ENCODE data around the gene RTL10. TPM values are rescaled to one million over a fixed set of nuclear protein-coding genes. Genes with fewer than 3 reads are reported as not detected.

Gene RTL10
- total RNA-seq, 3 donors from 2014 or later, result 10.1 to 12.2 (median 11.9) TPM

DNA sequence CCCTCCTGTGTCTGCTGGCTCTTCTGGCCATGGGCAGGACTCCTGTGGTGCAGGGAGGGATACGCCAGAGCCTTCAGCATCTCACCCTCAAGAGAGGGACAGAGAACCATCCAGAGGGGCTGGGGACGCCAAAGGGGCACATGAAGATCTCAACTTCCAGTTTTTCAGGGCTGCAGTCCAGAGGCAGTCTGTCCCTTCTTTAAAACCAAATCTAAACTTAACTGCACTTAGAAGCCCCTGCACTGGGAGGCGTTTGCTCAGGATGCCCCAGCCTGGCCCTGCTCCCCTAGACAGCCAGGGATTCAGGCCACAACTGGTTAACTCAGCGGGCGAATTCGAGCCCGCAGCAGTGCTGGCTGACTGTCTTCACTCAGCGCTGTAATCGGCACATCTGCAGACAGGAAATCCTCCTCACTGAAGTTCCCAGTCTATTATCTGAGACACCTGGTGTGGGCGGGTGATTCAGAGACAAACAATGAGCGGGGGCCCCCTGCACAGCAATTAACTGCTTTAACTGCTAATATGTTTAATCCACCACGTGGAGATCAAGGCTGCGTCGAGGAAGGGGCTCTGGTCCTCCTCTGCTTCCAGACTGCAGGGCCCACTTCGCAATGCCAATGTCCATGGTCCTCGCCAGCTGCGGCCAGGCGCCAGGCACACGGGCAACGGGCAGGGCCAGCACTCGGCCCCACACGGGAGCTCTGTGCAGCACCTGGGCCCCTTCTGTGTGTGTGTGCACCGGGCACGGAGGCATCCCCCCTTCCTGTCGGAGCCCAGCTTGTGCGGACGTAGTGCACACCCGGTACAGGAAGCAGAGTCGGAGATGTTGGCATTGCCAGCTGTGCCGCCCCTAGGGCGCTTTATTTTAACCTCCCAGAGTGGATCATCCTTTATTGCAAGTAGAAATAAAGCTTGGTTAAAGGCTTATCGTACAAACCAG, 36.9 kb upstream of the RTL10 start:
- TF ChIP-seq, protein P1, sequence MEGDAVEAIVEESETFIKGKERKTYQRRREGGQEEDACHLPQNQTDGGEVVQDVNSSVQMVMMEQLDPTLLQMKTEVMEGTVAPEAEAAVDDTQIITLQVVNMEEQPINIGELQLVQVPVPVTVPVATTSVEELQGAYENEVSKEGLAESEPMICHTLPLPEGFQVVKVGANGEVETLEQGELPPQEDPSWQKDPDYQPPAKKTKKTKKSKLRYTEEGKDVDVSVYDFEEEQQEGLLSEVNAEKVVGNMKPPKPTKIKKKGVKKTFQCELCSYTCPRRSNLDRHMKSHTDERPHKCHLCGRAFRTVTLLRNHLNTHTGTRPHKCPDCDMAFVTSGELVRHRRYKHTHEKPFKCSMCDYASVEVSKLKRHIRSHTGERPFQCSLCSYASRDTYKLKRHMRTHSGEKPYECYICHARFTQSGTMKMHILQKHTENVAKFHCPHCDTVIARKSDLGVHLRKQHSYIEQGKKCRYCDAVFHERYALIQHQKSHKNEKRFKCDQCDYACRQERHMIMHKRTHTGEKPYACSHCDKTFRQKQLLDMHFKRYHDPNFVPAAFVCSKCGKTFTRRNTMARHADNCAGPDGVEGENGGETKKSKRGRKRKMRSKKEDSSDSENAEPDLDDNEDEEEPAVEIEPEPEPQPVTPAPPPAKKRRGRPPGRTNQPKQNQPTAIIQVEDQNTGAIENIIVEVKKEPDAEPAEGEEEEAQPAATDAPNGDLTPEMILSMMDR (IDR thresholded peaks at IDR 0.05), result no peak
- intact Hi-C loops (cut with DNase I, micrococcal nuclease), result no loop called here
- DNase-seq (peak in 2 of 3 donors; percentile 35 to 69), ATAC-seq (peak; percentile 78)
- H3K4me3 ChIP-seq, result no peak overlapping the region
- H3K9me3 ChIP-seq, result no peaks in the 10 kb centered on the region
- no peaks in the 10 kb centered on the region for H3K36me3 ChIP-seq (ENCODE audit: low read depth)
- no peaks in the 10 kb centered on the region for H3K4me1 ChIP-seq (ENCODE audit: low read depth)

GRCh38 chr22:19890502-19891316, 36.0 kb upstream of the RTL10 start:
- H3K36me3 ChIP-seq (ENCODE audit: low read depth), result no peaks in the 10 kb centered on the region
- intact Hi-C loops (cut with DNase I, micrococcal nuclease), result no loop called here
- H3K4me3 ChIP-seq, result no peak overlapping the region
- peak in 2 of 3 donors; percentile 10 to 51 for DNase-seq
- no peaks in the 10 kb centered on the region for H3K4me1 ChIP-seq (ENCODE audit: low read depth)
- no peak for ATAC-seq
- H3K9me3 ChIP-seq, result no peaks in the 10 kb centered on the region
- TF ChIP-seq, protein P1 (IDR thresholded peaks at IDR 0.05), result no peak

DNA sequence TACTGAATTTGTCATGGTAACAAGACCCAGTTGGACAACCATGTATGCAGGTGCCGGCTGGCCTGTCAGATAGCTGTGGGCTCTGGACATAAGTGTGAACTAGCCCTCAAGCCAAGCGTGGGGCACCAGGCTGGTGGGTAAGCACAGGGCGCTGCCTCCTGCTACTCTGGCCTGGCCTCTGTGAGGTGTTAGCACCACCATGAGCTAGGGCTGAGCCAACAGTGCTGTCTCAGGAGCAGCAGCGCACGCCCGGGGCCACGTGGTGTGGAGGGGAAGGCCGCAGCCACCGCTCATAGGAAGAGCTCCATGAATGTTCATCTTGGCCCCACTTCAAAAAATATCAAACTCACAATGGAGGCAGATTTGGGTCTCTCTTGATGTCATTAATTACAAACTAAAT, 35.3 kb upstream of the RTL10 start:
- Histone ChIP-seq H3K36me3 (ENCODE audit: low read depth) (no peaks in the 10 kb centered on the region), H3K9me3 (no peaks in the 10 kb centered on the region), H3K4me3 (no peak overlapping the region), H3K4me1 (ENCODE audit: low read depth) (no peaks in the 10 kb centered on the region)
- DNase-seq (peak in 2 of 3 donors; percentile 23 to 42), ATAC-seq (no peak)
- TF ChIP-seq, protein P1 (IDR thresholded peaks at IDR 0.05), result no peak
- intact Hi-C loops (cut with DNase I, micrococcal nuclease), result no loop called here

- ATAC-seq, result no peak
- intact Hi-C loops (cut with DNase I, micrococcal nuclease), result no loop called here
- TF ChIP-seq, protein P1 (IDR thresholded peaks at IDR 0.05), result no peak
- peak in 2 of 3 donors; percentile 21 to 51 for DNase-seq
- Histone ChIP-seq H3K36me3 (ENCODE audit: low read depth) (no peaks in the 10 kb centered on the region), H3K4me3 (no peak overlapping the region), H3K9me3 (no peaks in the 10 kb centered on the region), H3K4me1 (ENCODE audit: low read depth) (no peaks in the 10 kb centered on the region)
Measured at GRCh38 chr22:19888131-19888746, 33.6 kb upstream of the RTL10 start.

DNA sequence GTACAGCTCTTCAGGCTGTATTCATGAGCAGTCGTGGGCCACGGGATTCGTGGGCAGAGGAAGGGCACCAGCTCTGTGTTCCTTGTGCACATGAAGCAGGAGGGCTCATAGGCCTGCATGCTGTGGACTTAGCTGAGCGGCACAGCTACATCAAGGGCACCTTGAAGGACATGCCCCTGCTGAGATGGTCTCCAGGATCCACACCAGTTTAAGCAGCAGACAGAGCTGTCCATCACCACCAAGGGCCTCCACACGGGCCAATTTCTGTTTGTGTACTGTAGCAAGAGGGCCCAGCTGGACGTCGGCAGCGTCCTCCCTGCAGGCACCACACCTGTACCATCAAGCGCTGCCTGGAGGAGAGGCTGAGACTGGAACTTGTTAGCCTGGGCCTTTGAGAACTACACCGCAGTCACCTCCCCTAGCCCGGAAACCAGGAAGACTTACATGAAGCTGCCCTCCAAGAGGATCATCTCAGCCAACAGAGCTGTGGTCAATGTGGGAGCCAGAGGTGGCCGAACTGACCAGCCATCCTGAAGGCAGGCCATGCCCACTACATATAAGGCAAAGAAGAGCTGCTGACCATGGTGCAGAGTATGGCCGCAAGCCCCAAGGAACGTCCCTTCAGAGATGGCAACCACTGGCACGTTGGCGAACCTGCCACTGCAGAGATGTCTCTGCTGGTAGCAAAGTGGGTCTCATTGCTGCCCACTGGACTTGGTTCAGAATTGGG, 32.7 kb upstream of the RTL10 start:
- Histone ChIP-seq H3K4me3 (no peak overlapping the region), H3K4me1 (ENCODE audit: low read depth) (no peaks in the 10 kb centered on the region), H3K36me3 (ENCODE audit: low read depth) (no peaks in the 10 kb centered on the region), H3K9me3 (no peaks in the 10 kb centered on the region)
- ATAC-seq (no peak), DNase-seq (peak in 2 of 3 donors; percentile 15 to 38)
- intact Hi-C loops (cut with DNase I, micrococcal nuclease), result no loop called here
- TF ChIP-seq, protein P1 (IDR thresholded peaks at IDR 0.05), result no peak
